HCT116 (cell line): ENCODE measurements around the gene CLIP2. TPM values are rescaled to one million over a fixed set of nuclear protein-coding genes. Genes with fewer than 3 reads are reported as not detected.
A peak's percentile ranks its signal among the peaks of the same experiment; 100 is the strongest.

Source experiments
- ATAC-seq: fragments of 200-7000 bp; cut with Tn5 transposase; 2 replicates; pipeline ENCODE4 v1.9.1; 2020; ENCODE audit warnings: mild to moderate bottlenecking, moderate library complexity
- BruUV-seq: library from RNA; stranded (reverse); fragments of 400-500 nt; replicated peaks from 2 replicates; lab custom pipeline; 2021; lab: Mats Ljungman, UMichigan
- CTCF ChIA-PET: fragments of 300-600 bp; sonication (Branson Sonifier 250); formaldehyde crosslinking; loops from one replicate; lab custom pipeline; 2021; ENCODE audit warnings: antibody characterized with exemption; lab: Charles Lee
- POLR2A ChIA-PET: fragments of 300-600, 350-600 bp; sonication (Branson Sonifier 250); formaldehyde crosslinking; loops from one replicate; lab custom pipeline; 2021; ENCODE audit warnings: antibody characterized with exemption; lab: Charles Lee
- RAD21 ChIA-PET, 2 experiments: fragments of 300-600 bp; sonication (Branson Sonifier 250); formaldehyde crosslinking; loops; one replicate each; lab custom pipeline; 2023; ENCODE audit warnings: low total read pairs in 2 of 2; ENCODE audit not compliant: uncharacterized antibody in 2 of 2, unreplicated experiment in 2 of 2, low non-redundant PET in 1 of 2; lab: Charles Lee
- DNase-seq: peaks from one replicate; pipeline ENCODE4 v3.0.0-alpha.2; 2010; ENCODE audit warnings: low read depth, low spot score
- H2AFZ ChIP-seq: fragments of 200-600 bp; shearing (Covaris generic), sonication (generic); 2 replicates; pipeline ENCODE4 v1.6.1; 2017; ENCODE audit warnings: low read depth, mixed run types, mixed read lengths, antibody characterized with exemption, low read length; ENCODE audit not compliant: poor library complexity, severe bottlenecking
- H3K27ac ChIP-seq: 2 replicates; pipeline ENCODE4 v1.5.1; 2012; ENCODE audit warnings: low read depth, low read length
- H3K27me3 ChIP-seq: fragments of 200-600 bp; sonication (generic); 2 replicates; pipeline ENCODE4 v1.6.1; 2016; ENCODE audit warnings: mixed run types, low read length, mixed read lengths; ENCODE audit not compliant: insufficient read depth
- H3K36me3 ChIP-seq, 2 experiments: fragments of 200-500 bp in 1 of 2; fragments of 200-600 bp in 1 of 2; sonication (Bioruptor generic) in 1 of 2; sonication (generic) in 1 of 2; 2 replicates each; pipeline versions ENCODE4 v1.5.1 to v1.6.1; 2014 to 2016; ENCODE audit warnings: low read length in 2 of 2, inconsistent platforms in 1 of 2, mixed read lengths in 1 of 2, mixed run types in 1 of 2; ENCODE audit not compliant: insufficient read depth in 2 of 2, control insufficient read depth in 1 of 2
- H3K4me1 ChIP-seq, 2 experiments: fragments of 200-600 bp in 1 of 2; sonication (generic) in 1 of 2; 2 replicates each; pipeline versions ENCODE4 v1.5.1 to v1.6.1; 2012 to 2017; ENCODE audit warnings: low read length in 2 of 2, inconsistent platforms in 1 of 2, mild to moderate bottlenecking in 1 of 2, mixed read lengths in 1 of 2, mixed run types in 1 of 2, moderate library complexity in 1 of 2; ENCODE audit not compliant: insufficient read depth in 2 of 2, control insufficient read depth in 1 of 2
- H3K4me2 ChIP-seq: fragments of 200-600 bp; sonication (generic); 2 replicates; pipeline ENCODE4 v1.6.1; 2017; ENCODE audit warnings: mixed run types, low read length, mixed read lengths
- H3K4me3 ChIP-seq, 2 experiments: fragments of 200-600 bp in 1 of 2; sonication (generic) in 1 of 2; replicated peaks in 1 of 2; 2 replicates each; pipeline ENCODE4 v1.5.1; 2011 to 2016; ENCODE audit warnings: low read length in 2 of 2, control low read depth in 1 of 2, low read depth in 1 of 2, mild to moderate bottlenecking in 1 of 2, mixed read lengths in 1 of 2, mixed run types in 1 of 2
- H3K79me2 ChIP-seq: fragments of 200-600 bp; sonication (generic); 2 replicates; pipeline ENCODE4 v1.6.1; 2017; ENCODE audit warnings: mild to moderate bottlenecking, mixed run types, low read length, moderate library complexity, mixed read lengths; ENCODE audit not compliant: insufficient read depth
- H3K9ac ChIP-seq: fragments of 200-600 bp; sonication (generic); 2 replicates; pipeline ENCODE4 v1.6.1; 2016; ENCODE audit warnings: low read length, mixed read lengths
- H3K9me2 ChIP-seq: fragments of 200-600 bp; sonication (generic), shearing (Covaris generic); 2 replicates; pipeline ENCODE4 v1.6.1; 2017; ENCODE audit warnings: mixed run types, mild to moderate bottlenecking, moderate library complexity; ENCODE audit not compliant: insufficient read depth
- H3K9me3 ChIP-seq, 2 experiments: fragments of 200-500 bp in 1 of 2; fragments of 200-600 bp in 1 of 2; sonication (Bioruptor generic) in 1 of 2; sonication (generic) in 1 of 2; 2 replicates each; pipeline ENCODE4 v1.6.1; 2014 to 2017; ENCODE audit warnings: low read length in 2 of 2, mixed read lengths in 2 of 2, inconsistent platforms in 1 of 2, low read depth in 1 of 2, mild to moderate bottlenecking in 1 of 2, mixed run types in 1 of 2, moderate library complexity in 1 of 2; ENCODE audit not compliant: control insufficient read depth in 1 of 2, insufficient read depth in 1 of 2
- H4K20me1 ChIP-seq: fragments of 200-600 bp; sonication (generic), shearing (Covaris generic); 2 replicates; pipeline ENCODE4 v1.6.1; 2017; ENCODE audit warnings: mixed run types, mild to moderate bottlenecking, moderate library complexity; ENCODE audit not compliant: insufficient read depth
- ATF3 ChIP-seq: IDR thresholded peaks from 2 replicates; pipeline ENCODE4 v1.6.1; 2012
- CBX3 ChIP-seq: IDR thresholded peaks from 2 replicates; pipeline ENCODE4 v1.6.1; 2012; ENCODE audit warnings: low read depth
- CEBPB ChIP-seq: IDR thresholded peaks from 2 replicates; pipeline ENCODE4 v1.6.1; 2012; ENCODE audit warnings: low read depth
- CTCF ChIP-seq, 3 experiments: fragments of 200-600 bp in 1 of 3; sonication (generic) in 1 of 3; IDR thresholded peaks in 2 of 3; conservative IDR thresholded peaks in 1 of 3; 2 replicates each; pipeline ENCODE4 v1.5.1; 2012 to 2017; ENCODE audit warnings: low read depth in 2 of 3, low read length in 2 of 3, antibody characterized with exemption in 1 of 3, borderline replicate concordance in 1 of 3, control low read depth in 1 of 3, mild to moderate bottlenecking in 1 of 3, mixed read lengths in 1 of 3, mixed run types in 1 of 3, moderate library complexity in 1 of 3; ENCODE audit not compliant: insufficient read depth in 1 of 3
- EGR1 ChIP-seq: IDR thresholded peaks from 2 replicates; pipeline ENCODE4 v1.6.1; 2012; ENCODE audit warnings: low read depth
- ELF1 ChIP-seq: IDR thresholded peaks from 2 replicates; pipeline ENCODE4 v1.6.1; 2012; ENCODE audit warnings: low read depth, borderline replicate concordance
- EZH2 ChIP-seq: fragments of 200-600 bp; sonication (generic); IDR thresholded peaks from 2 replicates; pipeline ENCODE4 v1.6.1; 2017; ENCODE audit warnings: antibody characterized with exemption, mixed run types
- EZH2phosphoT487 ChIP-seq: fragments of 200-600 bp; IDR thresholded peaks from 2 replicates; pipeline ENCODE4 v1.6.1; 2018; ENCODE audit warnings: antibody characterized with exemption, borderline replicate concordance
- JUND ChIP-seq: IDR thresholded peaks from 2 replicates; pipeline ENCODE4 v1.6.1; 2012
- MAX ChIP-seq: IDR thresholded peaks from 2 replicates; pipeline ENCODE4 v1.6.1; 2012
- POLR2AphosphoS5 ChIP-seq: IDR thresholded peaks from 2 replicates; pipeline ENCODE4 v1.6.1; 2011; ENCODE audit warnings: mild to moderate bottlenecking, low read depth, low read length, moderate library complexity
- RAD21 ChIP-seq: IDR thresholded peaks from 2 replicates; pipeline ENCODE4 v1.6.1; 2012; ENCODE audit warnings: low read depth, mild to moderate bottlenecking
- SIN3A ChIP-seq: IDR thresholded peaks from 2 replicates; pipeline ENCODE4 v1.6.1; 2012; ENCODE audit warnings: low read depth
- SP1 ChIP-seq: IDR thresholded peaks from 2 replicates; pipeline ENCODE4 v1.6.1; 2012; ENCODE audit warnings: low read depth
- SRF ChIP-seq: IDR thresholded peaks from 2 replicates; pipeline ENCODE4 v1.6.1; 2012; ENCODE audit warnings: low read depth
- TCF7L2 ChIP-seq: IDR thresholded peaks from 2 replicates; pipeline ENCODE4 v1.7.0; 2011; ENCODE audit warnings: borderline replicate concordance, inconsistent platforms; ENCODE audit not compliant: insufficient read depth, insufficient read length; ENCODE audit errors: extremely low read depth
- YY1 ChIP-seq: IDR thresholded peaks from 2 replicates; pipeline ENCODE4 v1.6.1; 2011; ENCODE audit warnings: low read length, low read depth, moderate library complexity, mild to moderate bottlenecking; ENCODE audit not compliant: insufficient replicate concordance; ENCODE audit errors: extremely low read depth
- ZBTB33 ChIP-seq: IDR thresholded peaks from 2 replicates; pipeline ENCODE4 v1.6.1; 2011; ENCODE audit warnings: mild to moderate bottlenecking, low read length, moderate library complexity; ENCODE audit not compliant: insufficient replicate concordance; ENCODE audit errors: extremely low read depth
- ZFX ChIP-seq: fragments of 450-650 bp; IDR thresholded peaks from 2 replicates; pipeline ENCODE4 v1.6.1; 2017
- ZNF274 ChIP-seq: fragments of 200-500 bp; sonication (Bioruptor generic); IDR thresholded peaks from 2 replicates; pipeline ENCODE4 v1.6.1; 2014; ENCODE audit warnings: mild to moderate bottlenecking, low read depth, low read length, inconsistent platforms
- intact Hi-C: fragments of 100-400 bp; cut with micrococcal nuclease; formaldehyde crosslinking; loops from 2 replicates; pipeline ENCODE4 v1.10.0; 2022
- total RNA-seq: library from RNA; stranded (reverse); gene quantifications from one replicate; pipeline ENCODE4 v1.2.1, GENCODE V29; 2021; ENCODE audit not compliant: unreplicated experiment

Gene CLIP2
- total RNA-seq, 1 experiment from 2014 or later, result 40.1 TPM

- Histone ChIP-seq H3K27me3 (no peaks in the 10 kb centered on the region), H3K9ac (no peak overlapping the region), H3K36me3 (peaks cover 5 to 9% of the 10 kb centered on the region in 2 experiments; a peak in 3 of 4 replicates), H3K9me2 (no peaks in the 10 kb centered on the region), H3K9me3 (no peaks in the 10 kb centered on the region), H3K27ac (no peak overlapping the region), H4K20me1 (no peaks in the 10 kb centered on the region), H3K4me1 (peaks cover 3% of the 10 kb centered on the region in 2 experiments; a peak in 2 of 4 replicates), H3K4me3 (no peak overlapping the region), H2AFZ (no peak overlapping the region), H3K79me2 (no peaks in the 10 kb centered on the region), H3K4me2 (no peak overlapping the region)
- ATAC-seq (no peak), DNase-seq (no peak)
- TF ChIP-seq EZH2phosphoT487 (no peak), CTCF (IDR thresholded peaks at IDR 0.05 in 2 of 3, conservative IDR thresholded peaks at IDR 0.05 in 1 of 3; ENCODE audit: borderline replicate concordance in 1 of 3, insufficient read depth in 1 of 3, low read depth in 2 of 3, low read length in 2 of 3) (no peak), MAX (no peak), ZFX (no peak), POLR2AphosphoS5 (no peak), SRF (no peak), TCF7L2 (no peak), SP1 (no peak), ELF1 (no peak), CBX3 (no peak), ATF3 (no peak), EZH2 (no peak), RAD21 (no peak), EGR1 (no peak), ZBTB33 (no peak), SIN3A (no peak), JUND (no peak), YY1 (no peak), ZNF274 (no peak), CEBPB (no peak)
- intact Hi-C loops, result loop anchor here (5.0 kb wide), 1 partner anchor 337 kb away; no protein-coding TSS in a partner anchor
- RAD21 ChIA-PET, result interaction anchor here in 1 of 2 experiments (1.4 kb wide), 1 partner anchor 198 kb away, joined by 3 read pairs; no protein-coding TSS in a partner anchor
- CTCF ChIA-PET, result interaction anchor here (1.9 kb wide), 1 partner anchor 199 kb away, joined by 6 read pairs; no protein-coding TSS in a partner anchor
- TSS peak; percentile 38 for BruUV-seq
- POLR2A ChIA-PET, result no interaction called here
These were observed 115.5 kb downstream of the CLIP2 start for GRCh38 chr7:74404741-74405140.
